ENCODE data around the gene PHF14.
A peak's percentile ranks its signal among the peaks of the same experiment; 100 is the strongest.
"Not testable (repeated sequence)": the region's sequence is repeated elsewhere in the genome, so short reads cannot be mapped to it uniquely, and the experiment has no call there.

Gene PHF14

DNA sequence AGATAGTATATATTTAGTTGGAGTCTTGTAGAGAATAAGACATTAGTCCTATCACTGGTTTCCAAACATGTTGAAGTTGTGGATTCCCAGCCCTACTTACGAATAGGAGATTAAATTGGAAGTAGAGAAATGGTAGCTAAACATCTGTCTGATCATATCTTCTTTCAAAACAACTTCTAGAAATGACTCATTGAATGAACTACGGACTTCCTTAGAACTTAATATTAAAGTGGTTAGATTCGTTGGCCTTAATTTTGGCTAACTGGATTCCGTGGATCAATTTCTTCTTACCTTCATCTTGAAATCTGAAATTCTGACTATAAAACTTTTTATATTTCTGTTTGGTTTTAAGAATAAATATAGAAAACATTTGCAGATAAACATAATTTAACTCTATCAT is 3.4 kb downstream of the PHF14 start:
- DNase-seq: no peak

DNA sequence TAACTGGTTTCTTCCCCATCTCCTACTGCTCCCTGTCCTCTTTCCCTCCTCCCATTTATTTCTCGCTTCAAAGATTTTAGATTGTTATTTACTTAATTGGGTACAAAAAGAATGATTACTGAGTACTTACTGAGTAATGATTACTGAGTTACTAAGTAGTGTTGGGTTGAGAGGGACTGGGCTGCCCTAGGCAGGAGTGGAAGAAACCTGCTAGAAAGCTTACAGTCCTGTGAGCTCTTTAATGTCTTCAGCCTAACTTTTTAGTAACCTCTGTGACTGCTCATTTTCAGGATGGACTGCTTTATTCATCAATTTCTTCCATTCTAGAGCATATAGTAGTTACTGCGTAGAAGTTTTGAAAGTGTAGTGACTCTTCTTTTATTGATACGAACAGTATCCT is 7.6 kb downstream of the PHF14 start:
- no peak for DNase-seq

GRCh38 chr7:10990748-10991147 is 17.1 kb downstream of the PHF14 start:
- not testable (repeated sequence) for DNase-seq

GRCh38 chr7:10995482-10996166 is 22.0 kb downstream of the PHF14 start:
- not testable (repeated sequence) for DNase-seq

- DNase-seq: no peak
These were observed 25.5 kb downstream of the PHF14 start for GRCh38 chr7:10998996-10999757.

DNA sequence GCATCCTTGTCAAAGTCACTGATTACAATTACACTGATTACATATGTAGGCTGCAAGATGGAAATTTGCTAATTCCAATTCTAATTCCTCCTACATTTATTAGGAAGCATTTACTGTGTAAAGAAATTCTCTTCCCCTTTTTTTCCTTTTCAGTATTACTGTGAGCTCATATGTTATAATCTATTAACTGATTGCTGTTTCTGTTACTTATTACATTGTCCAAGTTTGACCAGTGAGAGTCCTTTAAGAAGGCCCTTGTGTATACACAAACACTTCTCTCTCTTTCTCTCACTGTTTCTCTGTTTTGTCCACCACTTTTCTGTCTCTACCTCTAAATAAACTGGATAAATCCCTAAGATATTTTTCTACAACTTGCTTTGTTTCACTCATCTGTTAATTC is 31.5 kb downstream of the PHF14 start:
- no peak for DNase-seq

GRCh38 chr7:11006291-11006690 is 32.6 kb downstream of the PHF14 start:
- DNase-seq: no peak

DNA sequence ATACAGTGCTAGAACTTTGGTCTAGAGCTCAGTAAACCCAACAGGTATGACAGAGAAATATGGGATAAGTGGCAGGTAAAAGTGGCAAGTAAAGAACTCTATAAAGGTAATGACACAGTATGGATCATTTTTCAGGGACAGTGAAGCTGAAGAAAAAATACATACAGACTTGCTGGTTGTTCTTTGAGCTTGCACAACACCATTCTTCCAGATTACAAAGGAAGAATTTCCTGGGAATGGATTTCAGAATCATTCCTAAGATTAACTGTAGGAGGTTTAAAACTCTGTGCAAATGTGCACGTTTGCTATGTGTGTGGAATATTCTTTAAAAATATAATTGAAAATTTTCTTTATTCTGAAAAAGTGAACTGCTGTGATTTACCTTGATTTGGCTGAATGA is 36.0 kb downstream of the PHF14 start:
- no peak for DNase-seq

DNA sequence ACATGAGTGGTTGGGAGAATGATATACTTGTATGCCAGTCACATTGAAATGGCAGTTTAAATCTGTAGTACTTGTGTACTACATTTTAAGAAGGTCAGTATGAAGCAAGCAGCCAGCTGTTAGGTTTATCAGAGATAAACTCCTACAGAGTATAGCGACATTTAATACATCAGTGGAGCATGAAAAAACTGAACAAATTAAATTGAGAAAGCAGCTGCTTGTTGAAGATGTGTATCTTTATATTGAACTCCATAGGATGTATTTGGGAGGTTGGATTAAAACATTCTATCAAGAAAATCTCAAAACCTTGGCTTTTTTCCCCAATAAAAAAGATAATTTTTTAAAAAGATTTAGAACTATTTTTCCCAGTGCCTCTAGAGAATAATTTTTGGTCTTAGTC is 47.8 kb downstream of the PHF14 start:
- no peak for DNase-seq

DNA sequence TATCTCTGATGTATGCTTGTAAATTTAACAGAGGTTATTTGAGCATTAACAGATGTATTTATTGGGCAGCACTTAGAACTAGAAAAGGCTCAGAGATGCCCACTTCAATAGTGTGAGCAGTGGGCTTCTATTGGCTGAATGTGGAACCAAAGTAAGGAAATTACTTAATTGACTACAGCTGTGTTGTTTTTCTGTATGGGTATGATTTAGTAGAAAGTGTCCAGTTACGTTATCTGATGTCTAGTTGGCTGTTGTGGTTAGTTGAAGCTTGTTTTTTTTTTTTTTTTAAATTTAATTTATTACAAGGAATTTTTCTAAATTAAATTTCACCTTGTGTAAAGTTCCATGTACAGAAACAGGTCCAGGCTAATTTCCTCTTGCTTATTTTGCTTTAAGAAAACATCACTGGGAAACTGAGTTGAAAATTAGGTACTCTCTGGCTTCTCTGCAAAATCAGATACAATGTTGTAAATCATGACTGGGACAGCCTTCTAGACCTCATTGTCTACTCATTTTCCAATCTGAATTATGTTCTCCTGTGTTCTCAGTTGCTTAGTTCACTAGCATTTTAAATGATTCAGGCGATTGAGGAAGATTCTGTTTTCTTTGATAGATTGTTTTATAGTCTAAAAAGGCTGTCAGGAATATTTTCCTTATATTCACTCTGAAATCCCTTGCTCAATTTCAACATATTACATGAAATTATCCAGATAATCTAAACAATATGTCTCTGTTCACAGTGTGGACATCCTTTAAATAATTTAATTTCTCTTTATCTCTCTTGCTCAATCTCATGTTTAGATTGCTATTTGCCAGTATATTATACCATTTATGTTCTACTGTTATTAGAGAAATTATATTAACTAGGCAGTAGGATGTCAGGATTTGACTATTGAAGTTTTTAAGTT is 53.0 kb downstream of the PHF14 start:
- peak; percentile 20 for DNase-seq

- DNase-seq: no peak
These were observed 62.0 kb downstream of the PHF14 start for GRCh38 chr7:11035661-11036060.

DNA sequence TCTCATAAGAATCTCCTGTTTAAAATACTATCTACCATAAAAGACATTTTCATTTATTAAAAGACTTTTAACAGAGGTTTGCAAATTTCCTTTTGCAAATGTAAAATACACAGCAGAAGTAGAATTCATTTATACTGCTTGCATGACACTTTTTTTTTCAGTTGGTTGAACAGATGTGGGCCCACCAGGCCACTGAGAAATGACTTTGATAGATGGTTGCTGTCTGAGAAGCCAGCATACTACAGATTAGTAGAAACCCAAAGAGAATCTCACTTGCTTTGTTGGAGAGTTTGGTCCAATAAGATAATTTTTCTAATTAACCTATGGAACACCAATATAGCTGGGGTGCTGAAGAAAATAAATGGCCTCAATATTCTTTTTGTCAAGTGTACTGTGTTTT is 66.3 kb downstream of the PHF14 start:
- no peak for DNase-seq

DNA sequence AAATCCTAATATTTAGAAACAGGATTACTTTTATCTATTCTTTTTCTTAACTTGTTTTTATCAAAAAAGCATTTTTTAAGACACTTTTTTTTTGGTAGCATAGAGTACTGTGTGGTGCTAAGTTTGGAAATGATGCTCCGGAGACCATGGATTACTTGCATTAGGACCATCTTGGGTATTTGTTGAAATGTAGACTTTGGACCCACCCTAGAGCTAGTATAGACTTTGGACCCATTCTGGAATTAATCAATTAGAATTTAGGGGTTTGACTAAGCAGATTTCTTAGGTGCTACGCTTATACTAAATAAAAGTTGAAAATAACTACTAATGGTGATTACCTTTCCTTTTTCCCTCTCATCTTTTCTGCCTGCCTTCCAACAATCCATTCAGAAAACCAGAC is 80.4 kb downstream of the PHF14 start:
- no peak for DNase-seq

DNA sequence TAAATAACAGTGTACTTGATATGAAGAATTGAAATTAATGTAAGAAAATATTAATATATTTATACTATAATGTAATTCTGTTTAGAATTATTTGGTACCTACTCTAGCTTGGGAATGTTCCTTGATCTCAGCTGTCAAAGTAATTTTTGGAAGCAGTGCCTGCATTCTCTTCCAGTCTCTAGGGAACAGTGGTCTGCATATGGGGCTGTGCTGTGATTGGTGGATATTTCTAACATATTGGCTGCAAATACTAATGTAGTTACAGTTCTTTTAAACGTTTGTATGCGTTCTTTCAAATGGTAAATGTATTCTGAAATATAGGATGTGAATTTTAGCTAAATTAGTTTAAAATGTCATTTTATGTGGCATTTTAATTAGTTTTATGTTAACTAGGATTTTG is 87.2 kb downstream of the PHF14 start:
- DNase-seq: peak; percentile 33

GRCh38 chr7:11062110-11062509 is 88.4 kb downstream of the PHF14 start:
- DNase-seq: no peak

- DNase-seq: no peak
These were observed 95.9 kb downstream of the PHF14 start for GRCh38 chr7:11069591-11069990.

GRCh38 chr7:11077816-11078215 is 104.1 kb downstream of the PHF14 start:
- DNase-seq: no peak

- DNase-seq: no peak
These were observed 104.7 kb downstream of the PHF14 start for GRCh38 chr7:11078247-11078834.

DNA sequence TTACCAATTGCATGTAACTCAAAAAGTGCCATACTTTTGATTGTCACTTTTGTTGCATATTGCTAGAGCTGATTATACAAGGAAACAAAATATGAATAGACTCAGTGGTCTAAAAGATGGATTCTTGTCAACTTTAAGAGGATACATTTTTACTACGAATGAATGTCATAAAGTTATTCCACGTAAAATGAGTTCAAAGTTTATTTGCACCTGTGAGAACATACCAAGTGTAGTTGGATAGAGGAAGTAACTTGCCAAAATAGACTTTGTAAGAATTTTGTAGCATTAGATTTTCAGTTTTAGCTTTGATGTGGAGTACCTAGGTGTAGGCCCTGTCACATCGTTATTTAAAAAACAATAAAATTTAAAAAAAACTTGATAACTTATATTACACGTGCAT is 106.2 kb downstream of the PHF14 start:
- DNase-seq: no peak

DNA sequence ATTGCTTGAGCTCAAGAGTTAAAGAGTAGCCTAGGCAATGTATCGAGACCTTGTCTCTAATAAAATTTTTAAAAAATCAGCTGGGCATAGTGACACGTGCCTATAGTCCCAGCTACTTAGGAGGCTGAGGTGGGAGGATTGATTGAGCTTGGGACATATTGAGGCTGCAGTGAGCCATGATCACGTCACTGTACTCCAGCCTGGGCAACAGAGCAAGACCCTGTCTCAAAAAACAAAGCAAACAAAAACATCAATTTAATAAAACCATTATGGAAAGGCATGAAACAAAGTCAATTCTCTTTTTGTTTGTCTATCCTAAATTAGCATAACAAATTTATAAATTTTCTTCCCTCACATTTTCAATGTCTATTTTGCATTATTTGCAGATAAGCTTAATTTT is 108.4 kb downstream of the PHF14 start:
- DNase-seq: no peak

GRCh38 chr7:11082552-11083213 is 109.0 kb downstream of the PHF14 start:
- DNase-seq: no peak

- DNase-seq: no peak
These were observed 109.5 kb downstream of the PHF14 start for GRCh38 chr7:11083214-11083568.
